GM12878 (cell line): Measurements from ENCODE around the gene BMAL1. TPM values are rescaled to one million over a fixed set of nuclear protein-coding genes. Genes with fewer than 3 reads are reported as not detected.
A peak's percentile ranks its signal among the peaks of the same experiment; 100 is the strongest.

Experiments
- ATAC-seq: fragments of 200-7000 bp; cut with Tn5 transposase; 3 replicates; pipeline ENCODE4 v1.9.1; 2020; ENCODE audit warnings: mild to moderate bottlenecking, moderate library complexity
- BruUV-seq: library from RNA; stranded (reverse); fragments of 400-500 nt; replicated peaks from 2 replicates; lab custom pipeline; 2021; lab: Mats Ljungman, UMichigan
- CTCF ChIA-PET: fragments of 300-600 bp; sonication (Branson Sonifier 250); formaldehyde crosslinking; extraction: SDS; loops from one replicate; lab custom pipeline; 2021; ENCODE audit warnings: inconsistent platforms; lab: Yijun Ruan, JAX
- POLR2A ChIA-PET: fragments of 350-600 bp; formaldehyde crosslinking; extraction: SDS; loops from one replicate; lab custom pipeline; 2021; ENCODE audit warnings: inconsistent platforms; lab: Charles Lee
- RAD21 ChIA-PET: fragments of 300-600 bp; sonication (Branson Sonifier 250); formaldehyde crosslinking; loops from one replicate; lab custom pipeline; 2023; ENCODE audit warnings: antibody characterized with exemption; ENCODE audit not compliant: unreplicated experiment; lab: Charles Lee
- SMC1A ChIA-PET: fragments of 300-600 bp; sonication (Branson Sonifier 250); formaldehyde crosslinking; loops from one replicate; lab custom pipeline; 2023; ENCODE audit not compliant: unreplicated experiment, uncharacterized antibody; lab: Charles Lee
- DNase-seq: peaks from one replicate; pipeline ENCODE4 v3.0.0-alpha.2; 2011; ENCODE audit warnings: low read depth, low spot score
- FAIRE-seq: peaks from 3 replicates; lab custom pipeline; 2011; peaks lifted over from hg19 to GRCh38; lab: Jason Lieb, UNC
- H2AFZ ChIP-seq: 2 replicates; pipeline ENCODE4 v1.6.0; 2011; ENCODE audit warnings: low read depth, low read length, control low read depth; ENCODE audit not compliant: control insufficient read depth
- H3K27ac ChIP-seq: 2 replicates; pipeline ENCODE4 v1.5.1; 2011; ENCODE audit warnings: control low read depth; ENCODE audit not compliant: control insufficient read depth, insufficient read depth
- H3K27me3 ChIP-seq, 2 experiments: replicated peaks in 1 of 2; 2 replicates each; pipeline versions ENCODE4 v1.6.0 to v1.6.1; 2011; ENCODE audit warnings: low read length in 1 of 2; ENCODE audit not compliant: control insufficient read depth in 2 of 2, insufficient read depth in 2 of 2
- H3K36me3 ChIP-seq, 2 experiments: 2 replicates each; pipeline ENCODE4 v1.5.1; 2011; ENCODE audit warnings: low read length in 1 of 2; ENCODE audit not compliant: control insufficient read depth in 2 of 2, insufficient read depth in 2 of 2
- H3K4me1 ChIP-seq: 2 replicates; pipeline ENCODE4 v1.6.1; 2011; ENCODE audit warnings: mild to moderate bottlenecking, low read length, moderate library complexity, mixed read lengths; ENCODE audit not compliant: control insufficient read depth, insufficient read depth
- H3K4me2 ChIP-seq: 2 replicates; pipeline ENCODE4 v1.6.0; 2011; ENCODE audit warnings: control low read depth; ENCODE audit not compliant: control insufficient read depth, insufficient read depth
- H3K4me3 ChIP-seq: fragments of 200-600 bp; sonication (generic); 2 replicates; pipeline ENCODE4 v1.5.1; 2016
- H3K79me2 ChIP-seq: 2 replicates; pipeline ENCODE4 v1.6.0; 2011; ENCODE audit warnings: low read length; ENCODE audit not compliant: control insufficient read depth, insufficient read depth
- H3K9ac ChIP-seq: 2 replicates; pipeline ENCODE4 v1.8.0; 2011; ENCODE audit warnings: low read length, control low read depth, mixed read lengths; ENCODE audit not compliant: control insufficient read depth, insufficient read depth
- H3K9me3 ChIP-seq: replicated peaks from 3 replicates; pipeline ENCODE4 v1.5.1; 2011; ENCODE audit warnings: mild to moderate bottlenecking, low read length; ENCODE audit not compliant: control insufficient read depth, insufficient read depth
- H4K20me1 ChIP-seq: 2 replicates; pipeline ENCODE4 v1.6.0; 2011; ENCODE audit not compliant: control insufficient read depth, insufficient read depth
- BCL11A ChIP-seq: IDR thresholded peaks from 2 replicates; pipeline ENCODE4 v1.6.1; 2011; ENCODE audit warnings: low read depth, low read length
- NR2F1 ChIP-seq: fragments of 450-650 bp; conservative IDR thresholded peaks from 2 replicates; pipeline ENCODE4 v1.6.1; 2017; ENCODE audit warnings: mild to moderate bottlenecking
- ZNF207 ChIP-seq: fragments of 450-650 bp; IDR thresholded peaks from 2 replicates; pipeline ENCODE4 v1.6.1; 2014; ENCODE audit warnings: antibody characterized with exemption, mild to moderate bottlenecking, borderline replicate concordance
- WGBS: methylation state at CpG from one replicate; pipeline ENCODE4 v1.1.6; 2016; ENCODE audit warnings: low lambda C conversion rate; ENCODE audit not compliant: insufficient replicate concordance, insufficient coverage; ENCODE audit errors: missing lambda C conversion rate; 5-methylcytosine and 5-hydroxymethylcytosine counted together
- in situ Hi-C: fragments of 300-500 bp; cut with MboI; formaldehyde crosslinking; loops from 9 replicates; pipeline ENCODE4 v1.14.3; 2018; ENCODE audit warnings: mixed read lengths
- intact Hi-C: fragments of 100-400 bp; cut with micrococcal nuclease; formaldehyde crosslinking; loops from one replicate; pipeline ENCODE4 v1.14.2; 2022; ENCODE audit not compliant: unreplicated experiment
- polyA plus RNA-seq, 11 experiments: library from polyadenylated mRNA; depleted of rRNA in 4 of 11; unstranded in 6 of 11; stranded (reverse) in 5 of 11; fragments of >200 nt; fragmentation: Nextera tagmentation in 4 of 11; fragmentation: Illumina TruSeq in 1 of 11; extraction: Ambion mirVana in 4 of 11; extraction: Trizol in 1 of 11; gene quantifications; 1 replicate in 1 of 11; 2 replicates in 10 of 11; pipeline versions ENCODE4 v1.2.1 to v1.2.3, GENCODE V29; 2011 to 2016; ENCODE audit warnings: inconsistent platforms in 2 of 11, missing spikeins in 2 of 11, low read depth in 1 of 11
- total RNA-seq, 4 experiments: library from RNA; depleted of rRNA in 3 of 4; stranded (reverse); fragments of >200 nt in 3 of 4; fragmentation: Illumina TruSeq in 1 of 4; extraction: Trizol in 1 of 4; gene quantifications; 2 replicates each; pipeline versions ENCODE4 v1.2.1 to v1.2.3, GENCODE V29; 2013 to 2021

BMAL1 gene
- total and polyA plus RNA-seq, 10 of the 15 experiments (the other 5 are each of a cell fraction or from before 2014, with no cell fraction given), result 3.5 to 40.6 (median 13.6) TPM

- SMC1A ChIA-PET, result interaction anchor here (0.5 to 3.4 kb wide), 24 partner anchors 8 to 1034 kb away, joined by 3 to 77 read pairs (median 4); partner anchors contain the start of gene BTBD10
- peak overlapping the region; percentile 91 for H2AFZ ChIP-seq
- in situ Hi-C loops, result no loop called here
- ATAC-seq (peak; percentile 2; the same call in 2 of the 3 replicates), FAIRE-seq (no peak)
- no TSS peak for BruUV-seq
- no peaks in the 10 kb centered on the region for H4K20me1 ChIP-seq
- peak overlapping the region; percentile 87 for H3K4me2 ChIP-seq
- peak overlapping the region; percentile 85 for H3K27ac ChIP-seq
- no peaks in the 10 kb centered on the region; a peak in 1 of 4 replicates for H3K36me3 ChIP-seq
- POLR2A ChIA-PET, result interaction anchor here (0.6 to 3.3 kb wide), 13 partner anchors 7 to 59 kb away, joined by 3 to 28 read pairs (median 4); no protein-coding TSS in a partner anchor
- peaks cover 2% of the 10 kb centered on the region; the same call in 1 of the 2 replicates for H3K4me1 ChIP-seq
- H3K27me3 ChIP-seq, result peaks cover 0 to 6% of the 10 kb centered on the region in 2 experiments; a peak in 1 of 4 replicates
- TF ChIP-seq NR2F1 (0 out of 2 replicates have a peak, but pooled peaks have one; percentile 9), ZNF207 (no peak)
- TF ChIP-seq, all 136 proteins: peak for 1
- ChIA-PET CTCF (interaction anchor here (0.8 to 4.2 kb wide), 24 partner anchors 8 to 187 kb away, joined by 3 to 69 read pairs (median 4); no protein-coding TSS in a partner anchor), RAD21 (interaction anchor here (0.5 to 3.4 kb wide), 17 partner anchors 9 to 315 kb away, joined by 3 to 52 read pairs (median 5); no protein-coding TSS in a partner anchor)
- 8% methylated on average over 51 of the region's 61 CpGs for WGBS
- peaks cover 47% of the 10 kb centered on the region for H3K79me2 ChIP-seq
- no peak for DNase-seq
- intact Hi-C loops, result loop anchor here (2.0 kb wide), 2 partner anchors 38 to 56 kb away; no protein-coding TSS in a partner anchor
- peak overlapping the region; percentile 88 for H3K9ac ChIP-seq
- H3K4me3 ChIP-seq, result peak overlapping the region; percentile 90
- H3K9me3 ChIP-seq, result no peaks in the 10 kb centered on the region
These were observed 1.3 kb downstream of the BMAL1 start for GRCh38 chr11:13278609-13279486.

- peak overlapping the region; percentile 87 for H3K4me2 ChIP-seq
- H3K4me3 ChIP-seq, result peak overlapping the region; percentile 90; the same call in 1 of the 2 replicates
- BruUV-seq, result no TSS peak
- ATAC-seq (no peak), DNase-seq (no peak), FAIRE-seq (no peak)
- ChIA-PET CTCF (interaction anchor here (0.8 to 4.2 kb wide), 21 partner anchors 8 to 106 kb away, joined by 3 to 69 read pairs (median 6); no protein-coding TSS in a partner anchor), RAD21 (interaction anchor here (0.7 to 3.4 kb wide), 13 partner anchors 9 to 106 kb away, joined by 3 to 52 read pairs (median 6); no protein-coding TSS in a partner anchor), SMC1A (interaction anchor here (0.5 to 3.4 kb wide), 23 partner anchors 8 to 1033 kb away, joined by 3 to 77 read pairs (median 5); partner anchors contain the start of gene BTBD10), POLR2A (interaction anchor here (0.6 to 3.3 kb wide), 10 partner anchors 9 to 59 kb away, joined by 3 to 28 read pairs (median 9); no protein-coding TSS in a partner anchor)
- WGBS, result 39% methylated on average over 3 of the region's 3 CpGs
- in situ Hi-C loops (no loop called here), intact Hi-C loops (loop anchor here (2.0 kb wide), 2 partner anchors 37 to 55 kb away; no protein-coding TSS in a partner anchor)
- no peaks in the 10 kb centered on the region for H4K20me1 ChIP-seq
- peaks cover 0 to 6% of the 10 kb centered on the region in 2 experiments; a peak in 1 of 4 replicates for H3K27me3 ChIP-seq
- no peaks in the 10 kb centered on the region for H3K9me3 ChIP-seq
- H3K4me1 ChIP-seq, result peaks cover 2% of the 10 kb centered on the region; the same call in 1 of the 2 replicates
- no peak overlapping the region for H3K27ac ChIP-seq
- TF ChIP-seq BCL11A, result no peak
- peaks cover 48% of the 10 kb centered on the region for H3K79me2 ChIP-seq
- no peak overlapping the region for H2AFZ ChIP-seq
- H3K9ac ChIP-seq, result no peak overlapping the region
- H3K36me3 ChIP-seq, result no peaks in the 10 kb centered on the region; a peak in 1 of 4 replicates
These were observed 1.9 kb downstream of the BMAL1 start for GRCh38 chr11:13279487-13279834.
